H9 (cell line): ENCODE data around the gene TRAT1. TPM values are rescaled to one million over a fixed set of nuclear protein-coding genes. Genes with fewer than 3 reads are reported as not detected.

Experiments used
- DNase-seq: peaks from one replicate; pipeline ENCODE4 v3.0.0-alpha.2; 2017
- H2AFZ ChIP-seq: one replicate; pipeline ENCODE4 v1.6.1; 2013; ENCODE audit warnings: mild to moderate bottlenecking, low read length, control low read depth, moderate library complexity
- H2AK5ac ChIP-seq: 2 replicates; pipeline ENCODE4 v1.6.1; 2013; ENCODE audit warnings: low read length, control low read depth, mixed read lengths; ENCODE audit not compliant: insufficient read length
- H2BK120ac ChIP-seq: one replicate; pipeline ENCODE4 v1.6.1; 2013; ENCODE audit warnings: low read depth, mild to moderate bottlenecking, low read length, control low read depth, inconsistent platforms; ENCODE audit not compliant: poor library complexity, severe bottlenecking
- H2BK12ac ChIP-seq: 2 replicates; pipeline ENCODE4 v1.6.1; 2013; ENCODE audit warnings: low read length, control low read depth, mixed read lengths, low read depth; ENCODE audit not compliant: insufficient read length
- H2BK15ac ChIP-seq: 2 replicates; pipeline ENCODE4 v1.6.1; 2013; ENCODE audit warnings: low read depth, low read length, control low read depth
- H2BK20ac ChIP-seq: one replicate; pipeline ENCODE4 v1.6.1; 2013; ENCODE audit warnings: low read depth, mild to moderate bottlenecking, low read length, control low read depth, inconsistent platforms; ENCODE audit not compliant: poor library complexity, severe bottlenecking
- H2BK5ac ChIP-seq: 2 replicates; pipeline ENCODE4 v1.6.1; 2013; ENCODE audit warnings: low read length, control low read depth, mixed read lengths; ENCODE audit not compliant: insufficient read length
- H3K14ac ChIP-seq: 2 replicates; pipeline ENCODE4 v1.6.1; 2013; ENCODE audit warnings: low read length, control low read depth; ENCODE audit not compliant: insufficient read depth
- H3K18ac ChIP-seq: 2 replicates; pipeline ENCODE4 v1.6.1; 2013; ENCODE audit warnings: low read depth, mild to moderate bottlenecking, mixed read lengths, low read length, control low read depth; ENCODE audit not compliant: insufficient read length
- H3K23ac ChIP-seq: 2 replicates; pipeline ENCODE4 v1.6.1; 2013; ENCODE audit warnings: low read length, control low read depth, mixed read lengths, low read depth; ENCODE audit not compliant: insufficient read length
- H3K23me2 ChIP-seq: 2 replicates; pipeline ENCODE4 v1.6.1; 2013; ENCODE audit warnings: low read depth, mild to moderate bottlenecking, mixed read lengths, low read length, control low read depth; ENCODE audit not compliant: insufficient read length, poor library complexity, severe bottlenecking
- H3K27ac ChIP-seq: 2 replicates; pipeline ENCODE4 v1.5.1; 2013; ENCODE audit warnings: low read length, control low read depth, mixed read lengths, low read depth; ENCODE audit not compliant: insufficient read length
- H3K27me3 ChIP-seq: 2 replicates; pipeline ENCODE4 v1.6.1; 2013; ENCODE audit warnings: low read length, control low read depth, inconsistent platforms; ENCODE audit not compliant: insufficient read depth
- H3K4ac ChIP-seq: 2 replicates; pipeline ENCODE4 v1.6.1; 2013; ENCODE audit warnings: low read depth, mild to moderate bottlenecking, control low read depth, inconsistent platforms, low read length, moderate library complexity
- H3K4me1 ChIP-seq: 2 replicates; pipeline ENCODE4 v1.6.1; 2013; ENCODE audit warnings: low read length, control low read depth, inconsistent platforms; ENCODE audit not compliant: insufficient read depth
- H3K4me2 ChIP-seq: 2 replicates; pipeline ENCODE4 v1.6.1; 2013; ENCODE audit warnings: low read length, control low read depth, mixed read lengths; ENCODE audit not compliant: insufficient read length, insufficient read depth
- H3K56ac ChIP-seq: 2 replicates; pipeline ENCODE4 v1.6.1; 2013; ENCODE audit warnings: low read depth, mild to moderate bottlenecking, mixed read lengths, low read length, control low read depth; ENCODE audit not compliant: insufficient read length
- H3K79me1 ChIP-seq: 2 replicates; pipeline ENCODE4 v1.6.1; 2013; ENCODE audit warnings: low read depth, mild to moderate bottlenecking, moderate library complexity, low read length, control low read depth, inconsistent platforms; ENCODE audit not compliant: insufficient read depth, poor library complexity, severe bottlenecking
- H3K79me2 ChIP-seq: 2 replicates; pipeline ENCODE4 v1.6.1; 2013; ENCODE audit warnings: low read length, control low read depth, inconsistent platforms; ENCODE audit not compliant: insufficient read depth
- H3K9ac ChIP-seq: 2 replicates; pipeline ENCODE4 v1.6.1; 2013; ENCODE audit warnings: low read length, control low read depth, mixed read lengths; ENCODE audit not compliant: insufficient read length; ENCODE audit errors: extremely low read depth
- H3K9me3 ChIP-seq: one replicate; pipeline ENCODE4 v1.6.1; 2013; ENCODE audit warnings: low read depth, low read length, inconsistent platforms; ENCODE audit not compliant: control insufficient read depth
- H3T11ph ChIP-seq: one replicate; pipeline ENCODE4 v1.6.1; 2013; ENCODE audit warnings: mild to moderate bottlenecking, low read length, control low read depth, inconsistent platforms
- H4K20me1 ChIP-seq: one replicate; pipeline ENCODE4 v1.6.1; 2013; ENCODE audit not compliant: control insufficient read depth, insufficient read length, insufficient read depth
- H4K5ac ChIP-seq: 2 replicates; pipeline ENCODE4 v1.6.1; 2013; ENCODE audit warnings: low read depth, mild to moderate bottlenecking, mixed read lengths, low read length, control low read depth; ENCODE audit not compliant: insufficient read length
- H4K8ac ChIP-seq: replicated peaks from 2 replicates; pipeline ENCODE4 v1.6.1; 2013; ENCODE audit warnings: low read length, control low read depth, mixed read lengths, low read depth; ENCODE audit not compliant: insufficient read length
- H4K91ac ChIP-seq: 2 replicates; pipeline ENCODE4 v1.6.1; 2013; ENCODE audit warnings: low read depth, mild to moderate bottlenecking, moderate library complexity, mixed read lengths, low read length, control low read depth; ENCODE audit not compliant: insufficient read length
- H3K27ac Mint-ChIP-seq, 3 experiments: 2 replicates in 2 of 3; 3 replicates in 1 of 3; pipeline ENCODE4 v1.8.0; 2020 to 2021; ENCODE audit warnings: mixed read lengths in 3 of 3, mild to moderate bottlenecking in 1 of 3, moderate library complexity in 1 of 3
- H3K27me3 Mint-ChIP-seq: 2 replicates; pipeline ENCODE4 v1.8.0; 2021; ENCODE audit warnings: low read depth, mild to moderate bottlenecking, moderate library complexity, mixed read lengths
- H3K36me3 Mint-ChIP-seq, 3 experiments: 2 replicates in 2 of 3; 3 replicates in 1 of 3; pipeline ENCODE4 v1.8.0; 2020 to 2021; ENCODE audit warnings: low read depth in 3 of 3, mixed read lengths in 3 of 3; ENCODE audit not compliant: insufficient read depth in 1 of 3
- H3K4me1 Mint-ChIP-seq, 2 experiments: 2 replicates each; pipeline ENCODE4 v1.8.0; 2020; ENCODE audit warnings: mixed read lengths in 2 of 2
- H3K4me3 Mint-ChIP-seq, 2 experiments: 2 replicates in 1 of 2; 3 replicates in 1 of 2; pipeline ENCODE4 v1.8.0; 2020 to 2021; ENCODE audit warnings: mild to moderate bottlenecking in 2 of 2, mixed read lengths in 2 of 2, moderate library complexity in 1 of 2
- H3K9me3 Mint-ChIP-seq, 2 experiments: 2 replicates in 1 of 2; 3 replicates in 1 of 2; pipeline ENCODE4 v1.8.0; 2020; ENCODE audit warnings: mild to moderate bottlenecking in 2 of 2, mixed read lengths in 2 of 2, moderate library complexity in 1 of 2
- WGBS: extraction: QIAGEN DNeasy Blood & Tissue Kit; methylation state at CpG from one replicate; pipeline ENCODE4 v1.1.7; 2013; ENCODE audit warnings: missing lambda C conversion rate, low lambda C conversion rate, mixed read lengths; ENCODE audit not compliant: insufficient read length; ENCODE audit errors: extremely low coverage; 5-methylcytosine and 5-hydroxymethylcytosine counted together
- total RNA-seq: library from RNA; stranded (reverse); gene quantifications from 2 replicates; pipeline ENCODE4 v1.2.1, GENCODE V29; 2021
- TF ChIP-seq, protein P1 (sequence below): fragments of 200-600 bp; sonication (generic); conservative IDR thresholded peaks from 3 replicates; pipeline ENCODE4 v1.8.0; 2021; ENCODE audit warnings: antibody characterized with exemption, mild to moderate bottlenecking

Gene TRAT1
- total RNA-seq, 1 experiment from 2014 or later = not detected

DNA sequence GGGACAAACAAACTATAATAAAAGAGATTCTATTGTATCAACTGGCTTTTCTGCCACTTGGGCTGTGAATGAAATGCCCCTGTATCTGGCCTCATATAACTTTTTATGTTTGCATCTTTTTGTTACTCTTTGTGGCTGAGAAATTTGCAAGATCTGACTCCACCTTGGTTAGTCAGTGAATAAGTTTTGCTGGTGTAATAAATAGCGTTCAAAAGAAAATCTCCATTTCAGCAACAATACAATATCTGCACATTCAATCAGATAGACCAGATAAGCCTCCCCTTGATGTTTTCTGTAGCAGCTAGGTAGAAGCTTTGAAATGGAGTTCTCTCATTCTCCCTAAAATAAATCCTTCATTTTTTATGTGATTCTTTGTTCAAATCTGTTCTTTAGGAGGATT, 12.0 kb downstream of the TRAT1 start:
- Histone ChIP-seq H3K27ac (no peak overlapping the region), H2AK5ac (no peak overlapping the region), H3K9me3 (no peaks in the 10 kb centered on the region), H3K14ac (no peak overlapping the region), H3K23me2 (no peaks in the 10 kb centered on the region), H2BK12ac (no peak overlapping the region), H2BK20ac (no peak overlapping the region), H3K9ac (no peak overlapping the region), H4K20me1 (no peaks in the 10 kb centered on the region), H2BK120ac (no peak overlapping the region), H2BK15ac (no peak overlapping the region), H2BK5ac (no peak overlapping the region), H3K27me3 (no peaks in the 10 kb centered on the region), H4K8ac (no peak overlapping the region), H2AFZ (no peak overlapping the region), H4K91ac (no peak overlapping the region), H3K4me1 (no peaks in the 10 kb centered on the region), H3K56ac (no peak overlapping the region), H3K4me2 (no peak overlapping the region), H3K79me2 (no peaks in the 10 kb centered on the region), H4K5ac (no peak overlapping the region), H3K4ac (no peak overlapping the region), H3K23ac (no peak overlapping the region), H3K18ac (no peak overlapping the region), H3K79me1 (no peaks in the 10 kb centered on the region), H3T11ph (no peak overlapping the region)
- no peaks in the 10 kb centered on the region for H3K9me3 Mint-ChIP-seq
- TF ChIP-seq, protein P1, sequence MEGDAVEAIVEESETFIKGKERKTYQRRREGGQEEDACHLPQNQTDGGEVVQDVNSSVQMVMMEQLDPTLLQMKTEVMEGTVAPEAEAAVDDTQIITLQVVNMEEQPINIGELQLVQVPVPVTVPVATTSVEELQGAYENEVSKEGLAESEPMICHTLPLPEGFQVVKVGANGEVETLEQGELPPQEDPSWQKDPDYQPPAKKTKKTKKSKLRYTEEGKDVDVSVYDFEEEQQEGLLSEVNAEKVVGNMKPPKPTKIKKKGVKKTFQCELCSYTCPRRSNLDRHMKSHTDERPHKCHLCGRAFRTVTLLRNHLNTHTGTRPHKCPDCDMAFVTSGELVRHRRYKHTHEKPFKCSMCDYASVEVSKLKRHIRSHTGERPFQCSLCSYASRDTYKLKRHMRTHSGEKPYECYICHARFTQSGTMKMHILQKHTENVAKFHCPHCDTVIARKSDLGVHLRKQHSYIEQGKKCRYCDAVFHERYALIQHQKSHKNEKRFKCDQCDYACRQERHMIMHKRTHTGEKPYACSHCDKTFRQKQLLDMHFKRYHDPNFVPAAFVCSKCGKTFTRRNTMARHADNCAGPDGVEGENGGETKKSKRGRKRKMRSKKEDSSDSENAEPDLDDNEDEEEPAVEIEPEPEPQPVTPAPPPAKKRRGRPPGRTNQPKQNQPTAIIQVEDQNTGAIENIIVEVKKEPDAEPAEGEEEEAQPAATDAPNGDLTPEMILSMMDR = no peak
- H3K4me1 Mint-ChIP-seq = peaks cover 5 to 11% of the 10 kb centered on the region in 2 experiments; a peak in 3 of 4 replicates
- DNase-seq = no peak
- no peaks in the 10 kb centered on the region for H3K36me3 Mint-ChIP-seq
- H3K27ac Mint-ChIP-seq = no peak overlapping the region
- no peaks in the 10 kb centered on the region for H3K27me3 Mint-ChIP-seq
- no peak overlapping the region for H3K4me3 Mint-ChIP-seq
- WGBS = no CpG with 5 or more reads among the region's 1 CpG
